Measurements from ENCODE around the gene SH3PXD2A. TPM values are rescaled to one million over a fixed set of nuclear protein-coding genes. Genes with fewer than 3 reads are reported as not detected.

Gene SH3PXD2A
- total RNA-seq, 1 donor from 2014 or later: 2.3 TPM

- no peak for DNase-seq (ENCODE audit: low spot score)
- peaks cover 3% of the 10 kb centered on the region for H3K36me3 Mint-ChIP-seq
- H3K4me1 Mint-ChIP-seq: peaks cover 39% of the 10 kb centered on the region
- peaks cover 5% of the 10 kb centered on the region for H3K27me3 Mint-ChIP-seq (ENCODE audit: insufficient read depth, low read depth)
- no peak overlapping the region for H3K27ac Mint-ChIP-seq
- H3K9me3 Mint-ChIP-seq: no peaks in the 10 kb centered on the region
- H3K36me3 ChIP-seq: no peaks in the 10 kb centered on the region
- H3K4me3 ChIP-seq: no peak overlapping the region
- H3K9me3 ChIP-seq (ENCODE audit: low read depth): no peaks in the 10 kb centered on the region
- no peak overlapping the region for H3K9ac ChIP-seq
- no peaks in the 10 kb centered on the region for H4K20me1 ChIP-seq (ENCODE audit: low read depth)
- no peak overlapping the region for H3K4me3 Mint-ChIP-seq
- H3K4me1 ChIP-seq: peaks cover 15% of the 10 kb centered on the region
- no peak overlapping the region for H2AFZ ChIP-seq (replicated peaks)
- TF ChIP-seq CTCF (IDR thresholded peaks at IDR 0.05): no peak
- TF ChIP-seq EZH2 (IDR thresholded peaks at IDR 0.05): no peak
- TF ChIP-seq EZH2phosphoT487 (IDR thresholded peaks at IDR 0.05): no peak
- H3F3A ChIP-seq (ENCODE audit: low read depth): peaks cover 7% of the 10 kb centered on the region
- no peak overlapping the region for H3K4me2 ChIP-seq
- H3K79me2 ChIP-seq (ENCODE audit: low read depth): no peaks in the 10 kb centered on the region
- H3K27ac ChIP-seq: no peak overlapping the region
- H3K27me3 ChIP-seq: no peaks in the 10 kb centered on the region
Measured at GRCh38 chr10:103737735-103738367, 117.5 kb downstream of the SH3PXD2A start.

GRCh38 chr10:103736763-103737162 lies 118.6 kb downstream of the SH3PXD2A start:
- no peaks in the 10 kb centered on the region for H3K9me3 Mint-ChIP-seq
- peaks cover 3% of the 10 kb centered on the region for H3K36me3 Mint-ChIP-seq
- no peaks in the 10 kb centered on the region for H3K27me3 ChIP-seq
- H3K79me2 ChIP-seq (ENCODE audit: low read depth): no peaks in the 10 kb centered on the region
- peaks cover 15% of the 10 kb centered on the region for H3K4me1 ChIP-seq
- no peak overlapping the region for H3K4me2 ChIP-seq
- H3K9ac ChIP-seq: no peak overlapping the region
- peaks cover 7% of the 10 kb centered on the region for H3F3A ChIP-seq (ENCODE audit: low read depth)
- H3K27ac ChIP-seq: no peak overlapping the region
- H3K9me3 ChIP-seq (ENCODE audit: low read depth): no peaks in the 10 kb centered on the region
- H2AFZ ChIP-seq (replicated peaks): no peak overlapping the region
- H3K4me3 Mint-ChIP-seq: no peak overlapping the region
- peaks cover 47% of the 10 kb centered on the region for H3K4me1 Mint-ChIP-seq
- DNase-seq (ENCODE audit: low spot score): peak; percentile 84
- H4K20me1 ChIP-seq (ENCODE audit: low read depth): no peaks in the 10 kb centered on the region
- H3K27me3 Mint-ChIP-seq (ENCODE audit: insufficient read depth, low read depth): peaks cover 3% of the 10 kb centered on the region
- H3K27ac Mint-ChIP-seq: no peak overlapping the region
- no peaks in the 10 kb centered on the region for H3K36me3 ChIP-seq
- no peak overlapping the region for H3K4me3 ChIP-seq
- peak; percentile 43 for TF ChIP-seq CTCF (IDR thresholded peaks at IDR 0.05)
- no peak for TF ChIP-seq EZH2 (IDR thresholded peaks at IDR 0.05)

- no peak overlapping the region for H3K4me2 ChIP-seq
- no peak for DNase-seq (ENCODE audit: low spot score)
- no peak overlapping the region for H2AFZ ChIP-seq (replicated peaks)
- Mint-ChIP-seq H3K36me3 (peaks cover 3% of the 10 kb centered on the region), H3K9me3 (no peaks in the 10 kb centered on the region), H3K4me3 (no peak overlapping the region), H3K4me1 (peaks cover 48% of the 10 kb centered on the region), H3K27me3 (ENCODE audit: insufficient read depth, low read depth) (peaks cover 3% of the 10 kb centered on the region), H3K27ac (no peak overlapping the region)
- no peaks in the 10 kb centered on the region for H4K20me1 ChIP-seq (ENCODE audit: low read depth)
- H3K9ac ChIP-seq: no peak overlapping the region
- H3K4me1 ChIP-seq: peaks cover 15% of the 10 kb centered on the region
- H3K27ac ChIP-seq: no peak overlapping the region
- H3K9me3 ChIP-seq (ENCODE audit: low read depth): no peaks in the 10 kb centered on the region
- TF ChIP-seq EZH2 (IDR thresholded peaks at IDR 0.05): no peak
- TF ChIP-seq CTCF (IDR thresholded peaks at IDR 0.05): no peak
- H3K27me3 ChIP-seq: no peaks in the 10 kb centered on the region
- no peak overlapping the region for H3K4me3 ChIP-seq
- H3K36me3 ChIP-seq: no peaks in the 10 kb centered on the region
- no peaks in the 10 kb centered on the region for H3K79me2 ChIP-seq (ENCODE audit: low read depth)
- H3F3A ChIP-seq (ENCODE audit: low read depth): peaks cover 7% of the 10 kb centered on the region
Measured at GRCh38 chr10:103736044-103736443, 119.3 kb downstream of the SH3PXD2A start.

All from neural progenitor cell (in vitro differentiated cells).